Activated effector memory CD4-positive, alpha-beta T cell treated with anti-CD3 and anti-CD28 coated beads, Interleukin-2, amount 50 U/mL, for 16 hours (primary cell): ENCODE results near the gene ABCB4.

ENCODE experiments used
- DNase-seq: peaks from one replicate; pipeline ENCODE4 v3.0.0-alpha.2; 2020

The ABCB4 gene

GRCh38 chr7:87475359-87476178, at the start of gene ABCB4:
TSS of gene ABCB4 (minus strand) at chr7:87475680. CDS start at chr7:87475465, 215 bp downstream.
- no peak for DNase-seq

GRCh38 chr7:87518735-87519134, 43.3 kb upstream of the ABCB4 start:
- no peak for DNase-seq

GRCh38 chr7:87517891-87518290, 42.4 kb upstream of the ABCB4 start:
- DNase-seq: no peak

- no peak for DNase-seq
Measured at GRCh38 chr7:87517136-87517815, 41.8 kb upstream of the ABCB4 start.

- no peak for DNase-seq
Measured at GRCh38 chr7:87513735-87514335, 38.4 kb upstream of the ABCB4 start.

- no peak for DNase-seq
Measured at GRCh38 chr7:87512906-87513305, 37.4 kb upstream of the ABCB4 start.

GRCh38 chr7:87511510-87511909, 36.0 kb upstream of the ABCB4 start:
- DNase-seq: no peak

GRCh38 chr7:87510411-87510875, 35.0 kb upstream of the ABCB4 start:
- DNase-seq: no peak

- no peak for DNase-seq
Measured at GRCh38 chr7:87507446-87507845, 32.0 kb upstream of the ABCB4 start.

GRCh38 chr7:87506246-87507180, 31.0 kb upstream of the ABCB4 start:
- DNase-seq: no peak

- no peak for DNase-seq
Measured at GRCh38 chr7:87505557-87506245, 30.2 kb upstream of the ABCB4 start.

- DNase-seq: no peak
Measured at GRCh38 chr7:87505122-87505521, 29.6 kb upstream of the ABCB4 start.

- DNase-seq: no peak
Measured at GRCh38 chr7:87499494-87499893, 24.0 kb upstream of the ABCB4 start.

- no peak for DNase-seq
Measured at GRCh38 chr7:87498893-87499292, 23.4 kb upstream of the ABCB4 start.

GRCh38 chr7:87497482-87497881, 22.0 kb upstream of the ABCB4 start:
- DNase-seq: no peak

- DNase-seq: no peak
Measured at GRCh38 chr7:87495366-87495765, 19.9 kb upstream of the ABCB4 start.

- no peak for DNase-seq
Measured at GRCh38 chr7:87494454-87494853, 19.0 kb upstream of the ABCB4 start.

- no peak for DNase-seq
Measured at GRCh38 chr7:87483131-87483530, 7.7 kb upstream of the ABCB4 start.

GRCh38 chr7:87482115-87482514, 6.6 kb upstream of the ABCB4 start:
- no peak for DNase-seq

- no peak for DNase-seq
Measured at GRCh38 chr7:87480386-87480785, 4.9 kb upstream of the ABCB4 start.

- DNase-seq: no peak
Measured at GRCh38 chr7:87479951-87480350, 4.5 kb upstream of the ABCB4 start.

- DNase-seq: no peak
Measured at GRCh38 chr7:87476179-87476557, 688 bp upstream of the ABCB4 start.
